Stimulated activated CD8-positive, alpha-beta memory T cell treated with anti-CD3 and anti-CD28 coated beads, Interleukin-4, amount 100 ng/mL, for 48 hours (primary cell): Measurements from ENCODE around the gene L3MBTL2.
"Not testable (repeated sequence)": the region's sequence is repeated elsewhere in the genome, so short reads cannot be mapped to it uniquely, and the experiment has no call there.

Experiments
- DNase-seq: peaks from one replicate; pipeline ENCODE4 v3.0.0-alpha.2; 2020

Gene L3MBTL2

DNA sequence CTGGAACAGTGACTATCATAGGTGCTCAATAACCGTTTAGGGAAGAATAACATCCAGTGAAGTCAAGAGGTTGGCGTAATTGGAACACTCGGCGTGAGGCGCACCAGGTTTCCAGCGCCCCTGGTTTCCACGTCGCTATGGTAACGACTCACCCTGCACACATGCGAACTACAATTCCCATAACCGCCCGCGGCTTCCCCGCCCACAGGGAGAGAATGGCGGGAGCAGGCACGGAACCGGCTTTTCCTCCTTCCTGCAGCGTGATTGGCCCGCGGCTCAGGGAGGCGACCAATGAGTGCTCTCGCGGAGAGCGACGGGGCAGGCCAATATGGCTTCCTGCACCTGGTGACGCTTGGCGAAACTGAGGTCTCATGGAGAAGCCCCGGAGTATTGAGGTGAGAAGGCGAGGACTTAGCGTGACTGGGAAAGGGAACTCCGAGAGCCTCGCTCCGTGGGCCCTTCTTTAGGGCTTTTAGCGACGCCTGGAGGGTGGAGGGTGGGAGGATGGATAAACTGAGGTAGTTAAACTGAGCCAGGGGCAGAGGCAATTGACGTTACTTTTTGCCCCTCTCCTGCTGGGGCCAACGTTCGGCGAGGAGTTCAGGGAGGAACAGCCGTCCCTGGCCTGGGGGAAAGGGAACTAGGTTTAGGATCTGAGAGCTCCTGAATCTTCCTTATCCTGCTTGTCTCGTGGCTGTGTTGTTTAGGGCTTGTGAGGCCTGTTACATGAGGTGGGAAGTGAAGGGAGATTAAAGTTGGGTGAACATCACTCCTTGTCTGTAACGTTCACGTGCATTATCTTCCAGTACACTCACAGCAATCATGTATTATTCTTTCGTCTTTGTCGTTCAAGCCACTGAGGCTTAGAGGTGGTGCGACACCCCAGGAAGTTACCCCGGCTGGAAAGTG, at the start of gene L3MBTL2:
Gene L3MBTL2, plus strand, starts transcription at position 321 of the 909 bp plus-strand sequence. Its CDS starts 51 bp downstream, at position 372.
- DNase-seq = peak; percentile 99

DNA sequence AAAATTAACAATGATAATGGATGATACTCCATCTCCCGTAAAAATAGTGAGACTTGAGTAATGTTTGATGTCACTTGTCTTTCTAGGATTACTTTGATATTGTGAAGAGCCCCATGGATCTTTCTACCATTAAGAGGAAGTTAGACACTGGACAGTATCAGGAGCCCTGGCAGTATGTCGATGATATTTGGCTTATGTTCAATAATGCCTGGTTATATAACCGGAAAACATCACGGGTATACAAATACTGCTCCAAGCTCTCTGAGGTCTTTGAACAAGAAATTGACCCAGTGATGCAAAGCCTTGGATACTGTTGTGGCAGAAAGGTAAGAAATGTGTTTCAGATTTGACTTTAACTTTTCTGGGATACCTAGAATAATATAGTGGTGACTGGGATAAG, 48.0 kb upstream of the L3MBTL2 start:
- DNase-seq = no peak

DNA sequence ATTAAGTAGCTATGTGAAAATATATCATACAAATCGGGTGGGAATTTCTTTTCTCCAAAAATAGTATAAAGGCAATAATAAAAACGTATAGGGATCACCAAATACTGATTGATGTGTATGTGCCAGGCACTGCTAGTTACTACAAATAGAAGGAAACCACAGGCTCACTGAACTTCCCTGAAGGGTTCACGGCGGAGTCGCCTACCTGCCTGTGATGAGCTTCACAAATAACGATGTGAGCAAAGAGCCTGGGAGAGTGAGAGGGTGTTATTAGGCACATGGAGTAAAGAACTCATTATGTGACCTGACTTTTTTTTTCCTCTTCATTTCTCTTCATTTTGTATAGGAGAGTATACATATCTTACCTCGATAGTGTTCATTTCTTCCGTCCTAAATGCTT, 36.0 kb upstream of the L3MBTL2 start:
- no peak for DNase-seq

DNA sequence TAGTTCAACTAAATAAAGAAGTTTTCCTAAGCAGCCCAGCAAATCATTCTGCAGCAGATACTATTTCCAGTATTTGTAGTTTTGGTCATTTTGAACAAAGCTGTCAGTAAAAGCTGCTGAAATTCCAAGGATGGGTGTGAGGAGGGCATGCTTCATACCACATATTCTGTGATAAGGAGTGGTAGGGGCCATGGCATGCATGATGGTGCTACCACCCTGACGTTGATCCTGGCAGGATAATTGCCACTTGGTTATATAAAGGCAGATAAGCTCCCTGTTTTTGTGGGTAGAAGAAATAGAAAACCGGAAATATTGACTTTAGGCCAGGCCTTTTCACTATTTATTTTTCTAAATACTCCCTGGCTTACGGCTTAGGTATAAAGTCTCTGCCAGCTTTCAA, 33.1 kb upstream of the L3MBTL2 start:
- DNase-seq = no peak

DNA sequence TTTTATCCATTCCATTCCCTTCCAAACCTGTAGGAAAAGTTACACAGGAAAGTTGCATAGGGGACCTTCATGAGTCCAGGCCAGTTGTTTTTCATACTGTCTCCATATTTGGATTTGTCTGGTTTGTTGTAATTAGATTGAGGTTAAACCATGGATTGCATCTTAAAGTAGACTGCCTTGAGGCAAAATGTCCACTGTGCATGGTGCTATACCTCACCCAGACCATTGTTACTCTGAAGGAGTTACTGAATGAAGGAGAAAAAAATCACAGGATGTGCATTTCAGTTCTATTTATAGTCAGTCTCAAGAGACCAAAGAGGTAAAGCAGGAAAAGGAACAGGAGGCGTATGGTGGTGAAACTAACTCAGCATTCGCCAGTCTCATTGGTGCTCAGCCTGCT, 29.6 kb upstream of the L3MBTL2 start:
- no peak for DNase-seq

DNA sequence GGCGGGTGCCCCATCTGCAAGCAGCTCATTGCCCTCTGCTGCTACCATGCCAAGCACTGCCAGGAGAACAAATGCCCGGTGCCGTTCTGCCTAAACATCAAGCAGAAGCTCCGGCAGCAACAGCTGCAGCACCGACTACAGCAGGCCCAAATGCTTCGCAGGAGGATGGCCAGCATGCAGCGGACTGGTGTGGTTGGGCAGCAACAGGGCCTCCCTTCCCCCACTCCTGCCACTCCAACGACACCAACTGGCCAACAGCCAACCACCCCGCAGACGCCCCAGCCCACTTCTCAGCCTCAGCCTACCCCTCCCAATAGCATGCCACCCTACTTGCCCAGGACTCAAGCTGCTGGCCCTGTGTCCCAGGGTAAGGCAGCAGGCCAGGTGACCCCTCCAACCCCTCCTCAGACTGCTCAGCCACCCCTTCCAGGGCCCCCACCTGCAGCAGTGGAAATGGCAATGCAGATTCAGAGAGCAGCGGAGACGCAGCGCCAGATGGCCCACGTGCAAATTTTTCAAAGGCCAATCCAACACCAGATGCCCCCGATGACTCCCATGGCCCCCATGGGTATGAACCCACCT, 28.0 kb upstream of the L3MBTL2 start:
- DNase-seq = no peak

DNA sequence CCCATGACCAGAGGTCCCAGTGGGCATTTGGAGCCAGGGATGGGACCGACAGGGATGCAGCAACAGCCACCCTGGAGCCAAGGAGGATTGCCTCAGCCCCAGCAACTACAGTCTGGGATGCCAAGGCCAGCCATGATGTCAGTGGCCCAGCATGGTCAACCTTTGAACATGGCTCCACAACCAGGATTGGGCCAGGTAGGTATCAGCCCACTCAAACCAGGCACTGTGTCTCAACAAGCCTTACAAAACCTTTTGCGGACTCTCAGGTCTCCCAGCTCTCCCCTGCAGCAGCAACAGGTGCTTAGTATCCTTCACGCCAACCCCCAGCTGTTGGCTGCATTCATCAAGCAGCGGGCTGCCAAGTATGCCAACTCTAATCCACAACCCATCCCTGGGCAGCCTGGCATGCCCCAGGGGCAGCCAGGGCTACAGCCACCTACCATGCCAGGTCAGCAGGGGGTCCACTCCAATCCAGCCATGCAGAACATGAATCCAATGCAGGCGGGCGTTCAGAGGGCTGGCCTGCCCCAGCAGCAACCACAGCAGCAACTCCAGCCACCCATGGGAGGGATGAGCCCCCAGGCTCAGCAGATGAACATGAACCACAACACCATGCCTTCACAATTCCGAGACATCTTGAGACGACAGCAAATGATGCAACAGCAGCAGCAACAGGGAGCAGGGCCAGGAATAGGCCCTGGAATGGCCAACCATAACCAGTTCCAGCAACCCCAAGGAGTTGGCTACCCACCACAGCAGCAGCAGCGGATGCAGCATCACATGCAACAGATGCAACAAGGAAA, 27.3 kb upstream of the L3MBTL2 start:
- DNase-seq = no peak

DNA sequence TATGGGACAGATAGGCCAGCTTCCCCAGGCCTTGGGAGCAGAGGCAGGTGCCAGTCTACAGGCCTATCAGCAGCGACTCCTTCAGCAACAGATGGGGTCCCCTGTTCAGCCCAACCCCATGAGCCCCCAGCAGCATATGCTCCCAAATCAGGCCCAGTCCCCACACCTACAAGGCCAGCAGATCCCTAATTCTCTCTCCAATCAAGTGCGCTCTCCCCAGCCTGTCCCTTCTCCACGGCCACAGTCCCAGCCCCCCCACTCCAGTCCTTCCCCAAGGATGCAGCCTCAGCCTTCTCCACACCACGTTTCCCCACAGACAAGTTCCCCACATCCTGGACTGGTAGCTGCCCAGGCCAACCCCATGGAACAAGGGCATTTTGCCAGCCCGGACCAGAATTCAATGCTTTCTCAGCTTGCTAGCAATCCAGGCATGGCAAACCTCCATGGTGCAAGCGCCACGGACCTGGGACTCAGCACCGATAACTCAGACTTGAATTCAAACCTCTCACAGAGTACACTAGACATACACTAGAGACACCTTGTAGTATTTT, 26.6 kb upstream of the L3MBTL2 start:
- DNase-seq = no peak

DNA sequence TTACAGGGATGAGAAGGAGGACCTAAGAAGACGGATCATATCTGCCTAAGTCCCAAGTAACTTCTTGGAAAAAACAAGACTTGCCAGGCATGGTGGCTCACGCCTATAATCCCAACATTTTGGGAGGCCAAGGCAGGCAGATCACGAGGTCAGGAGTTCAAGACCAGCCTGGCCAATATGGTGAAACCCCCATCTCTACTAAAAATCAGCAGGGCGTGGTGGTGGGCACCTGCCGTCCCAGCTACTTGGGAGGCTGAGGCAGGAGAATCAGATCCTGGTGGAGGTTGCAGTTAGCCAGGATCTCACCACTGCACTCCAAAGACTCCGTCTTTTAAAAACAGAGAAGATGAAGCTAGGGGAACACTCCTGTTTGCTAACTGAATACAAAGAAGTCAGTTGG, 24.8 kb upstream of the L3MBTL2 start:
- not testable (repeated sequence) for DNase-seq

DNA sequence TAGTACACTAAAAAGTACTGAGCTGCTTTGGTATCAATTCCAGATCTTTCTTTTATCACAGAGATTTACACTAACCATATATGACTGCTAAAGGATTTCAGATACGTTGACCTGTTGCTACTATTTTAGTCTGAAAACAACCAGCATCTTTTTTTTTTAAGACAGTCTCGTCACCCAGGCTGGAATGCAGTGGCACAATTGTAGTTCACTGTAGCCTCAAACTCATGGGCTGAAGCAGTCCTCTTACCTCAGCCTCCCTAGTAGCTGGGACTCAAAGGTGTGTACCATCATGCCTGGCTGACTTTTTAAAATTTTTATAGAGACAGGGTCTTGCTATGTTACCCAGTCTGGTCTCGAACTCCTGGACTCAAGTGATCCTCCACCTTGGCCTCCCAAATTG, 24.2 kb upstream of the L3MBTL2 start:
- DNase-seq = no peak

DNA sequence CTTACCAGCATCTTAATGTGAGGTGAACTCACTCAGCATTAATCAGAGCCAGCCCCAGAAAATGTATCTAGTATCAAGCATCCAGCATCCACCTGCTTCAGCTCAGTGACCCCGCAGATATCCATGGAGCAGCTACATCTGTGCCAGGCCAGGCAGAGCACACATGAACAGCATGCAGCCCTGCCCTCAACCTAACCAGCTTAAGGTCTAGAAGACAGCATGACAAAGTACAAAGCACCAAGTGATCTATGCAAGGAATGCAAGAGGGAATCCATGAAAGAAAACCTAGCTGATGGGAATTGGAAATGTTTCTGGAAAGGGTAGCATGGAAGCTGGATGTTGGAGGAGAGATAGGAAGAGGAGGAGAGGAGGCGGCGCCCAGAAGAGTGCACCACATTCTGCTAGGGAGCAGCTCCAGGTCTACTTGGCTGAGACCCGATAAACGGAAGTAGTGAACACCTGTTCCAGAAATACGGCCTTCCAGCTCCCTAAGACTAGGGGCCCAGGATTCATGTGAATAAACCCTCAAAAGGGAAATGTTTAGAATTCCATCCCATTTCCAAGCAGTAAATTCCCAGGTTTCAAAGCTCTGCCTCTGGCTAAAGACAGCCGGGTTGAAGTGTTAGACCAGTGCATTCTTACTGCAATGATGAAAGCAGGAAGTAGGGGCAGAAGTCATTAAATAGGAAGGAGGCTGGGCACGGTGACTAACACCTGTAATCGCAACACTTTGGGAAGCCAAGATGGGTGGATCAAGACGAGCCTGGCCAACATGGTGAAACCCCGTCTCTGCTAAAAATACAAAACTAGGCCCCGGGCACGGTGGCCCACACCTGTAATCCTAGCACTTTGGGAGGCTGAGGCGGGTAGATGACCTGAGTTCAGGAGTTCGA, 23.5 kb upstream of the L3MBTL2 start:
- no peak for DNase-seq

DNA sequence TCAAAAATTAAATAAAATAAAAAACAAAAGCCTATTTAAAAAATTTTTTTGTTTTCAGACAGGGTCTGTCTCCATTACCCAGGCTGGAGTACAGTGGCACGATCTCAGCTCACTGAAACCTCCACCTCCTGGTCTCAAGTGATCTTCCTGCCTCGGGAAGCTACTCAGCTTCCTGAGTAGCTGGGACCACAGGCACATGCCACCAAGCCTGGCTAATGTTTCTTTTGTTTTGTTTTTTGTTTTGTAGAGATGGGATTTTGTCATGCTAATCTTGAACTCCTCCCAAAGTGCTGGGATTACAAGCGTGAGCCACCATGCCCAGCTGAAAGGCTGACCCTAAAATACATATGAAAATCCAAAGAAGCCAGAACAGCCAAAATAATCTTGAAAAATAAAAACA, 20.4 kb upstream of the L3MBTL2 start:
- no peak for DNase-seq

DNA sequence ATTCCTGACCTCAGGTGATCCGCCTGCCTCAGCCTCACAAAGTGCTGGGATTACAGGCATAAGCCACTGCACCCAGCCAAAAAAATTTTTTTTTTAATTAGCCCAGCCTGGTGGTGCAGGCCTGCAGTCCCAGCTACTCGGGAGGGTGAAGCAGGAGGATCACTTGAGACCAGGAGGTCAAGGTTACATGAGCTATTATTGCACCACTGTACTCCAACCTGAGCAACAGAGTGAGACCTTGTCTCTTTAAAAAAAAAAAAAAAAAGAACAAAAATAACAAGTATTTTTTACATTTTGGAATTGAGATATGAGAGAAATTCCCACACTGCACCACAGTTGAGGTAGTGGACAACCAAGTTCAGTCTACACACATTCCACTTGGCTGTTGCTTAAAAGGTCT, 13.6 kb upstream of the L3MBTL2 start:
- no peak for DNase-seq

DNA sequence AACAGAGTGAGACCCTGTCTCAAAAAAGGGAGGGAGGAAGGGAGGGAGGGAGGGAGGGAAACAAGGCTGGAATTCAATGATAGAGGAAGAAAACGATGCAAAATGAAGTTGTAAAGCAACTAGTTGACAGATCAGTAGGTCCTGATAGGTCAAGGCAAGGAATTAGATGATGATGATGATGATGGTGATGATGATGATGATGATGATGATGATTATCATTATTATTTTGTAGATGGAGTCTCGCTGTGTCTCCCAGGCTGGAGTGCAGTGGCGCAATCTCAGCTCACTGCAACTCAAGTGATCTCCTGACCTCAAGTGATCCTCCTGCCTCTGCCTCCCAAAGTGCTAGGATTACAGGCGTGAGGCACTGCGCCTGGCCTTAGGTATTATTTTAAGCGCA, 11.3 kb upstream of the L3MBTL2 start:
- DNase-seq = no peak

DNA sequence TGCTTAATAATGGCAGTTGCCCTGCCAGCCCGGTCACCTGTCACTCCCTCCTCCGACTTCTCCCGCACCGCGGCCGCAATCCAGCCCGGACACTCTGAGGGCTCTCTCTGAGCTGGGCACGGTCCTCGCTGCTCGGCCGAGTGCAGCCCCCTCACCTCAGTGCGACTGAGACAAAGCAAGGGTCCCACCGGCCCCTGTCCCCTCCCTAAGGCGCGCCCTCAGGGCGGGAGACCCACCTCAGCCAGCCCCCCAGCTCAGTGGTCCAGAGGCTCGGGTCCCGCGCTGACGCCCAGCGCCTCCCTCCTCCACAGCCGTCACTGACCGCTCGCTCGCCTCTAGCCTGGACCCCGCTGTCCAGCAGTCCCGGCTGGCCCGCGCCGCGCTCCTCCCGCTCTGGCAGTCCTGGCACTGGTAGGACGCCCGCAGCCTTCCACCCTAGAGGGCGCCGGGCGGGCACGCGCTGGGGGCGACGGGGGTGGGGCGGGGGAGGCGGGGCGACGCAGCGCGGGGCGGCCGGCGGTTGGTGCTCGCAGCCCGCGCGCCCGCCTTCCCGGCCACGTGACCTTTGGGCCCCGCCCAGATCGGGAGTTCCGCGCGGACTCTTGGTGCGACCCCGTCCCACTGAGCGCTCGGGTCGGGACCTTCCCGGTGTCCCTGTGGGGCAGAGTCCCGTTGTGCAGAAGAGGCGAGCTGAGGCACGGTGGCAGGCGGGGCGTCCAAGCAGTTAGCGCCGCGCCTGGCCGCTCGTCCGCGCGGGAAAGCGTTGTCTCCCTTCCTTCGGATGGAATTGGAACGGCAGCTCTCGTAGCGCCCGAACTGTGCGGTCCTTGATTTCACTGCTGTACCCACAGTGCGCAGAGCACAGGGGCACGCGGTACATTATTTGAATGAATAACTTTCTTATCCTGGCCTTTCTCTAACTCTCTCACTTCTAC, 7.8 kb upstream of the L3MBTL2 start:
- DNase-seq = peak; percentile 89

DNA sequence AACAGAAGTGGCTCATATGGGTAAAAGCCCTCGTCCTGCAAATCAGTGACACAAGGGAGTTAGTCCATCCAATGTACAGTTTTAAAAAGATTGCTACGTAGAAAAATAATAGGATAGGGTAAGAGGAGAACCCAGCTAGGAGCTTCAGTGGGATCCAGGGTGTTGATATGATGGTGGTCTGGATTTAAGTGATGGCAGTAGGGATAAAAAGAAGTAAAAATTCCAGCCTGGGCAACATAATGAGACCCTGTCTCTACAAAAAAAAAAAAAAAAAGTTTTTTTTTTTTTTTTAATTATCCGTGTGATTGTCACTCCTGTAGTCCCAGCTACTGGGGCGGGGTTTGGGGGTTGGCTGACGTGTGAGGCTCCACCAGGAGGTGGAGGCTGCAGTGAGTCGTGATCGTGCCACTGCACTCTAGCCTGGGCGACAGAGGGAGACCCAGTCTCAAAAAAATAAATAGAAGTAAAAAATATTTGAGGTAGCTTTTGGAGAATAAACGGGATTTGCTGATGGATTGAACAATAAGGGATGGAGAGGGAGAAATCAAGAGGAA, 7.0 kb upstream of the L3MBTL2 start:
- peak; percentile 75 for DNase-seq

DNA sequence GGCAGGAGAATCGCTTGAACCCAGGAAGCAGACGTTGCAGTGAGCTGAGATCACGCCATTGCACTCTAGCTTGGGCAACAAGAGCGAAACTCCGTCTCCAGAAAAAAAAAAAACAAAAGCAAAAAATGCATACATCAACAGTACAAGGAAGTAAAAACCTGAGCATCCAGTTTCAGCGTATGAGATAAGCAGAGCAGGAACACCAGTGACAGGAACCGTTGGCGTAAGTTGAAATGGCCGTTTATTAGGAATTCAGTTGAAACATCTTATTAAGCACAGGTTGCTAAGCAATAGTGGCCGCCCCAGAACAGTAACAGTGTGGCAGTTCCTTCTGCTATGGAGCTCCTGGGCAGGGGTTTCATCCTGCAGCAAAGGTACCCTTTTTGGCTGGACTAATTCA, 4.0 kb upstream of the L3MBTL2 start:
- no peak for DNase-seq

DNA sequence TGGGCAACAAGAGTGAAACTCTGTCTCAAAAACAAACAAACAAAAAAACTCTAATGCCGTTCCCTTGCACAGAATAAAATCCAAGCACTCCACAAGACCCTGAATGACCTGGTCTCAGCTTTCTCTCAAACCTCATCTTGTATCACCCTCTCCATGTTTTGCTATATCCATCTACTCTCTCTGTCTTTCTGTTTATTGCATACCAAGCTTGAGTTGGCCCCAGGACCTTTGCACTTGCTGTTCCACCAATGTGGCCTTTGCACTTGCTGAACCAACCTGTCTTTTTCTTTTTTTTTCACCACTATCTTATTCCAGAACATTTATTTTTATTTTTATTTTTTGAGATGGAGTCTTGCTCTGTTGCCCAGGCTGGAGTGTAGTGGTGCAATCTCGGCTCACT, 2.0 kb upstream of the L3MBTL2 start:
- no peak for DNase-seq

DNA sequence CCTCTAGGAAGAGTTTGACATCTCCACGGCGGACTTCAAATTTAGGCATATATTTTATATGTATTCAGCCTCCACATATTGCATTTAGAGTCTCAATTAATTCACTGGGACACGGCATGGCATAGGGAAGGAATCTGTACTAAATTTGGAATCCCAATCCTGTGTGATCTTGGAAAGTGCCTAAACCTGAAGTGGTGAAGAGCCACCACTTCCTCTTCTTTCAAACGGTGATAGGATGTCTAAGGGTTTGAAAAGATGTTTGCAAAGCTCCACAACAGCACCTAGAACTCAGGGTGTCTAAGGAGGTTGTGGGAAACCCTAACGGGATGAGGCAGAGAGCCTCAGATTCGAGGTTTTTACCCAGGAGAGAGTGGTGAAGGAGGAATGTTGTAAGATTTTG, 1.0 kb upstream of the L3MBTL2 start:
- no peak for DNase-seq

DNA sequence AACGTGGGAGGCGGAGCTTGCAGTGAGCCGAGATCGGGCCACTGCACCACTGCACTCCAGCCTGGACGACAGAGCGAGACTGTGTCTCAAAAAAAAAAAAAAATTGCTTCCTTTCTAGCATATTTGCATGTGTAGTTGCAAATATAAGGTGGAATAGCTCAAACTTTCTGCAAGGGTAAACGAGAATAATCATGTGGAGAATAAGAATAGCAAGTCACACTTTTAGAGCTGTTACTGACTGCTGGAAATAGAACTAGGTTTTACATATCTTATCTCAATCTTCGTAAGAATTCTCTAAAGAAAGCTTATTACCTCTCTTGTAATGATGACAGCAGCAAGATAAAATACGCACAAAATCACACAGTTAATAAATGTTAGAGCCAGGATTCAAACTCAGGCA, 1.6 kb downstream of the L3MBTL2 start:
- no peak for DNase-seq

DNA sequence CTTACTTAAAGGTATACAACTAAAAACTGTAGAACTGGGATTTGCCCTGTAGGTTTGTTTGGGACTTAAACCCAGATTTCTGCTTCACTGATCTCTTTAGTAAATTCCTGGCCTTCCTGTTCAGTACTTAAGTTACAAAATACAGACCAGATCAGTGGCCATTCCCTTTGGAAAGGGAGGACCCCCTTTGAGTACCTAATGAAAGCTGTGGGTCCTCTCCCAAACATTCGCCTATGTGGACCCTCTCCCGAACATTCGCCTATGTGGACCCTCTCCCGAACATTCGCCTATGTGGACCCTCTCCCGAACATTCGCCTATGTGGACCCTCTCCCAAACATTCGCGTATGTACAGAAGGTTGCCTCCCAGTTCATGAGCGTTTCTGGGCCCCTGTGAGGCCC, 10.3 kb downstream of the L3MBTL2 start:
- no peak for DNase-seq
